ENCODE measurements around the gene C17orf78. TPM values are rescaled to one million over a fixed set of nuclear protein-coding genes. Genes with fewer than 3 reads are reported as not detected.

C17orf78 gene
- total RNA-seq, 1 donor from 2014 or later = not detected

GRCh38 chr17:37358098-37358829, 17.5 kb upstream of the C17orf78 start:
- FAIRE-seq (no peak), DNase-seq (ENCODE audit: low read depth) (peak; percentile 60)
- peaks cover 17% of the 10 kb centered on the region for H3K4me1 ChIP-seq (ENCODE audit: insufficient read depth, low read length)
- no peaks in the 10 kb centered on the region for H3K9me3 ChIP-seq (ENCODE audit: insufficient read depth, low read depth, low read length)
- Mint-ChIP-seq H3K27ac (ENCODE audit: unreplicated experiment) (peak overlapping the region; percentile 79), H3K4me1 (ENCODE audit: low read depth, unreplicated experiment) (peaks cover 15% of the 10 kb centered on the region), H3K4me3 (ENCODE audit: unreplicated experiment) (peak overlapping the region; percentile 97), H3K36me3 (ENCODE audit: low read depth, unreplicated experiment) (peaks cover 3% of the 10 kb centered on the region), H3K9me3 (ENCODE audit: unreplicated experiment) (no peaks in the 10 kb centered on the region), H3K27me3 (ENCODE audit: low read depth, unreplicated experiment) (no peaks in the 10 kb centered on the region)
- H4K20me1 ChIP-seq (ENCODE audit: insufficient read depth, low read length) = peaks cover 33% of the 10 kb centered on the region
- H3K79me2 ChIP-seq (ENCODE audit: insufficient read depth, low read length) = peaks cover 55% of the 10 kb centered on the region
- H3K36me3 ChIP-seq (ENCODE audit: insufficient read depth, low read length) = peaks cover 5% of the 10 kb centered on the region
- peak overlapping the region; percentile 86 for H3K4me3 ChIP-seq (ENCODE audit: insufficient read depth, low read depth, low read length)
- peak overlapping the region; percentile 97 for H3K4me2 ChIP-seq (ENCODE audit: low read length)
- H3K27ac ChIP-seq (ENCODE audit: low read depth, low read length) = peak overlapping the region; percentile 55
- H2AFZ ChIP-seq (ENCODE audit: low read depth, low read length) = peak overlapping the region; percentile 92
- H3K9ac ChIP-seq (ENCODE audit: low read length) = peak overlapping the region; percentile 83
- no peak for TF ChIP-seq EZH2 (IDR thresholded peaks at IDR 0.05; ENCODE audit: insufficient read depth, low read length)
- TF ChIP-seq CTCF (IDR thresholded peaks at IDR 0.05; ENCODE audit: insufficient read depth, low read depth, low read length) = no peak
- H3K27me3 ChIP-seq (ENCODE audit: insufficient read depth, low read length) = no peaks in the 10 kb centered on the region

GRCh38 chr17:37358830-37359681, 16.7 kb upstream of the C17orf78 start:
- FAIRE-seq = no peak

More at GRCh38 chr17:37358830-37359681, 16.7 kb upstream of the C17orf78 start:
- Mint-ChIP-seq H3K4me1 (ENCODE audit: low read depth, unreplicated experiment) (peaks cover 15% of the 10 kb centered on the region), H3K4me3 (ENCODE audit: unreplicated experiment) (peak overlapping the region; percentile 97), H3K9me3 (ENCODE audit: unreplicated experiment) (no peaks in the 10 kb centered on the region), H3K36me3 (ENCODE audit: low read depth, unreplicated experiment) (no peaks in the 10 kb centered on the region), H3K27me3 (ENCODE audit: low read depth, unreplicated experiment) (no peaks in the 10 kb centered on the region), H3K27ac (ENCODE audit: unreplicated experiment) (no peak overlapping the region)
- H3K36me3 ChIP-seq (ENCODE audit: insufficient read depth, low read length) = peaks cover 4% of the 10 kb centered on the region
- peak overlapping the region; percentile 64 for H3K27ac ChIP-seq (ENCODE audit: low read depth, low read length)
- H3K9ac ChIP-seq (ENCODE audit: low read length) = peak overlapping the region; percentile 83
- TF ChIP-seq CTCF (IDR thresholded peaks at IDR 0.05; ENCODE audit: insufficient read depth, low read depth, low read length) (no peak), EZH2 (IDR thresholded peaks at IDR 0.05; ENCODE audit: insufficient read depth, low read length) (no peak)
- peaks cover 17% of the 10 kb centered on the region for H3K4me1 ChIP-seq (ENCODE audit: insufficient read depth, low read length)
- peak overlapping the region; percentile 86 for H3K4me3 ChIP-seq (ENCODE audit: insufficient read depth, low read depth, low read length)
- H2AFZ ChIP-seq (ENCODE audit: low read depth, low read length) = peak overlapping the region; percentile 92
- peaks cover 48% of the 10 kb centered on the region for H3K79me2 ChIP-seq (ENCODE audit: insufficient read depth, low read length)
- H3K9me3 ChIP-seq (ENCODE audit: insufficient read depth, low read depth, low read length) = no peaks in the 10 kb centered on the region
- H3K4me2 ChIP-seq (ENCODE audit: low read length) = peak overlapping the region; percentile 97
- DNase-seq (ENCODE audit: low read depth) = peak; percentile 78
- H3K27me3 ChIP-seq (ENCODE audit: insufficient read depth, low read length) = no peaks in the 10 kb centered on the region
- H4K20me1 ChIP-seq (ENCODE audit: insufficient read depth, low read length) = peaks cover 28% of the 10 kb centered on the region
